Neural cell (in vitro differentiated cells): ENCODE measurements around the gene FBXO48. TPM values are rescaled to one million over a fixed set of nuclear protein-coding genes. Genes with fewer than 3 reads are reported as not detected.

Experiments
- H2AFZ ChIP-seq: fragments of 200-600, 300-800 bp; sonication (generic), shearing (Covaris generic); 2 replicates; pipeline ENCODE4 v1.6.0; 2014; ENCODE audit warnings: low read depth, mild to moderate bottlenecking, antibody characterized with exemption, low read length, moderate library complexity
- H3F3A ChIP-seq: fragments of 200-600 bp; shearing (Covaris generic); 2 replicates; pipeline ENCODE4 v1.6.1; 2016; ENCODE audit warnings: mild to moderate bottlenecking, moderate library complexity, mixed read lengths, antibody characterized with exemption, low read length; ENCODE audit not compliant: insufficient read depth, poor library complexity, severe bottlenecking
- H3K27ac ChIP-seq: fragments of 200-600, 300-800 bp; sonication (generic), shearing (Covaris generic); 2 replicates; pipeline ENCODE4 v1.5.1; 2014; ENCODE audit warnings: mild to moderate bottlenecking, low read length, moderate library complexity
- H3K27me3 ChIP-seq: fragments of 300-800, 200-600 bp; sonication (generic), shearing (Covaris generic); 2 replicates; pipeline ENCODE4 v1.6.0; 2014; ENCODE audit warnings: mild to moderate bottlenecking, low read depth, low read length, moderate library complexity; ENCODE audit not compliant: insufficient read depth
- H3K36me3 ChIP-seq: fragments of 300-800, 200-600 bp; sonication (generic), shearing (Covaris generic); 2 replicates; pipeline ENCODE4 v1.5.1; 2014; ENCODE audit warnings: mild to moderate bottlenecking, antibody characterized with exemption, low read length, moderate library complexity; ENCODE audit not compliant: insufficient read depth
- H3K4me2 ChIP-seq: fragments of 300-800, 200-600 bp; sonication (generic), shearing (Covaris generic); 2 replicates; pipeline ENCODE4 v1.6.0; 2014; ENCODE audit warnings: mild to moderate bottlenecking, low read length
- H3K4me3 ChIP-seq: fragments of 300-800, 200-600 bp; sonication (generic), shearing (Covaris generic); 2 replicates; pipeline ENCODE4 v1.5.1; 2014; ENCODE audit warnings: mild to moderate bottlenecking, low read length, moderate library complexity
- H3K79me2 ChIP-seq: fragments of 200-600 bp; shearing (Covaris generic); replicated peaks from 2 replicates; pipeline ENCODE4 v1.6.0; 2014; ENCODE audit warnings: mild to moderate bottlenecking, low read length, moderate library complexity; ENCODE audit not compliant: insufficient read depth
- H3K9ac ChIP-seq: fragments of 300-800, 200-600 bp; sonication (generic), shearing (Covaris generic); 2 replicates; pipeline ENCODE4 v1.6.1; 2016; ENCODE audit warnings: mild to moderate bottlenecking, low read length, mixed read lengths
- H3K9me2 ChIP-seq: fragments of 200-600 bp; shearing (Covaris generic); 2 replicates; pipeline ENCODE4 v1.6.1; 2016; ENCODE audit warnings: mild to moderate bottlenecking, low read length, mixed read lengths; ENCODE audit not compliant: insufficient read depth
- H3K9me3 ChIP-seq: fragments of 200-600, 300-800 bp; sonication (generic), shearing (Covaris generic); 2 replicates; pipeline ENCODE4 v1.6.1; 2016; ENCODE audit warnings: mild to moderate bottlenecking, mixed run types, low read length, moderate library complexity, mixed read lengths
- H4K20me1 ChIP-seq: fragments of 200-600 bp; shearing (Covaris generic); 2 replicates; pipeline ENCODE4 v1.6.1; 2016; ENCODE audit warnings: mild to moderate bottlenecking, mixed run types; ENCODE audit not compliant: insufficient read depth
- CTCF ChIP-seq: fragments of 450-650 bp; IDR thresholded peaks from 2 replicates; pipeline ENCODE4 v1.5.1; 2014; ENCODE audit warnings: antibody characterized with exemption, mild to moderate bottlenecking, moderate library complexity; ENCODE audit not compliant: poor library complexity, severe bottlenecking
- EP300 ChIP-seq: fragments of 450-650 bp; conservative IDR thresholded peaks from 2 replicates; pipeline ENCODE4 v1.6.1; 2014; ENCODE audit warnings: antibody characterized with exemption, mild to moderate bottlenecking, moderate library complexity; ENCODE audit not compliant: poor library complexity, severe bottlenecking
- EZH2 ChIP-seq: fragments of 200-600, 300-800 bp; shearing (Covaris generic), sonication (generic); IDR thresholded peaks from 2 replicates; pipeline ENCODE4 v1.6.1; 2014; ENCODE audit warnings: antibody characterized with exemption, low read length, borderline replicate concordance, mild to moderate bottlenecking; ENCODE audit not compliant: insufficient read depth, poor library complexity, severe bottlenecking
- MXI1 ChIP-seq: fragments of 450-650 bp; conservative IDR thresholded peaks from 2 replicates; pipeline ENCODE4 v1.6.1; 2014; ENCODE audit warnings: antibody characterized with exemption, mild to moderate bottlenecking; ENCODE audit not compliant: poor library complexity, severe bottlenecking
- POLR2AphosphoS5 ChIP-seq: IDR thresholded peaks from 2 replicates; pipeline ENCODE4 v1.6.1; 2012
- RAD21 ChIP-seq: fragments of 450-650 bp; conservative IDR thresholded peaks from 2 replicates; pipeline ENCODE4 v1.6.1; 2014; ENCODE audit warnings: antibody characterized with exemption, mild to moderate bottlenecking, moderate library complexity
- REST ChIP-seq: IDR thresholded peaks from 2 replicates; pipeline ENCODE4 v1.6.1; 2012; ENCODE audit warnings: borderline replicate concordance
- SMC3 ChIP-seq: fragments of 450-650 bp; conservative IDR thresholded peaks from 2 replicates; pipeline ENCODE4 v1.6.1; 2014; ENCODE audit warnings: antibody characterized with exemption, mild to moderate bottlenecking, moderate library complexity; ENCODE audit not compliant: poor library complexity
- TAF1 ChIP-seq: IDR thresholded peaks from 2 replicates; pipeline ENCODE4 v1.6.1; 2012; ENCODE audit warnings: low read depth
- polyA plus RNA-seq: library from polyadenylated mRNA; depleted of rRNA; stranded (reverse); fragments of >200 nt; gene quantifications from 2 replicates; pipeline ENCODE4 v1.2.3, GENCODE V29; 2014

The FBXO48 gene
- polyA plus RNA-seq, 1 donor from 2014 or later: 0.45 TPM

- Histone ChIP-seq H3K27ac (no peak overlapping the region), H3K79me2 (no peaks in the 10 kb centered on the region), H4K20me1 (no peaks in the 10 kb centered on the region), H3K4me2 (no peak overlapping the region), H3K36me3 (no peaks in the 10 kb centered on the region), H3K9me2 (no peaks in the 10 kb centered on the region), H3K4me3 (no peak overlapping the region), H3K27me3 (no peaks in the 10 kb centered on the region), H3K9me3 (peaks cover 10% of the 10 kb centered on the region), H3K9ac (no peak overlapping the region), H3F3A (no peaks in the 10 kb centered on the region), H2AFZ (no peak overlapping the region)
- TF ChIP-seq CTCF: no peak
- TF ChIP-seq EZH2: no peak
- no peak for TF ChIP-seq MXI1
- no peak for TF ChIP-seq TAF1
- no peak for TF ChIP-seq RAD21
- TF ChIP-seq POLR2AphosphoS5: no peak
- no peak for TF ChIP-seq EP300
Measured at GRCh38 chr2:68499133-68499532, 32.0 kb upstream of the FBXO48 start.

- H3K4me2 ChIP-seq: no peak overlapping the region
- no peak overlapping the region for H3K4me3 ChIP-seq
- no peak overlapping the region for H2AFZ ChIP-seq
- no peaks in the 10 kb centered on the region for H3F3A ChIP-seq
- H3K9me3 ChIP-seq: peaks cover 9% of the 10 kb centered on the region
- H4K20me1 ChIP-seq: no peaks in the 10 kb centered on the region
- no peak for TF ChIP-seq RAD21
- TF ChIP-seq POLR2AphosphoS5: no peak
- TF ChIP-seq EP300: no peak
- no peak for TF ChIP-seq REST
- TF ChIP-seq EZH2: no peak
- TF ChIP-seq MXI1: no peak
- no peaks in the 10 kb centered on the region for H3K9me2 ChIP-seq
- no peaks in the 10 kb centered on the region for H3K36me3 ChIP-seq
- H3K79me2 ChIP-seq: no peaks in the 10 kb centered on the region
- no peak overlapping the region for H3K27ac ChIP-seq
- H3K27me3 ChIP-seq: no peaks in the 10 kb centered on the region
- H3K9ac ChIP-seq: no peak overlapping the region
Measured at GRCh38 chr2:68491582-68491981, 24.5 kb upstream of the FBXO48 start.

GRCh38 chr2:68489282-68489681 is 22.2 kb upstream of the FBXO48 start:
- H3K4me3 ChIP-seq: no peak overlapping the region
- H3K9ac ChIP-seq: no peak overlapping the region
- H3K9me2 ChIP-seq: no peaks in the 10 kb centered on the region
- TF ChIP-seq REST (no peak), POLR2AphosphoS5 (no peak), RAD21 (no peak), MXI1 (no peak), SMC3 (no peak), CTCF (no peak), EP300 (no peak), EZH2 (no peak), TAF1 (no peak)
- no peak overlapping the region for H2AFZ ChIP-seq
- H3K79me2 ChIP-seq: no peaks in the 10 kb centered on the region
- H3K27ac ChIP-seq: no peak overlapping the region
- no peak overlapping the region for H3K4me2 ChIP-seq
- H3F3A ChIP-seq: no peaks in the 10 kb centered on the region
- no peaks in the 10 kb centered on the region for H3K27me3 ChIP-seq
- no peaks in the 10 kb centered on the region for H3K9me3 ChIP-seq
- H3K36me3 ChIP-seq: no peaks in the 10 kb centered on the region
- no peaks in the 10 kb centered on the region for H4K20me1 ChIP-seq
